ENCODE measurements around the gene CCNY. TPM values are rescaled to one million over a fixed set of nuclear protein-coding genes. Genes with fewer than 3 reads are reported as not detected.
A peak's percentile ranks its signal among the peaks of the same experiment; 100 is the strongest.

Gene CCNY
- total and polyA plus RNA-seq, 8 donors = 5.8 to 99.6 (median 37.7) TPM

DNA sequence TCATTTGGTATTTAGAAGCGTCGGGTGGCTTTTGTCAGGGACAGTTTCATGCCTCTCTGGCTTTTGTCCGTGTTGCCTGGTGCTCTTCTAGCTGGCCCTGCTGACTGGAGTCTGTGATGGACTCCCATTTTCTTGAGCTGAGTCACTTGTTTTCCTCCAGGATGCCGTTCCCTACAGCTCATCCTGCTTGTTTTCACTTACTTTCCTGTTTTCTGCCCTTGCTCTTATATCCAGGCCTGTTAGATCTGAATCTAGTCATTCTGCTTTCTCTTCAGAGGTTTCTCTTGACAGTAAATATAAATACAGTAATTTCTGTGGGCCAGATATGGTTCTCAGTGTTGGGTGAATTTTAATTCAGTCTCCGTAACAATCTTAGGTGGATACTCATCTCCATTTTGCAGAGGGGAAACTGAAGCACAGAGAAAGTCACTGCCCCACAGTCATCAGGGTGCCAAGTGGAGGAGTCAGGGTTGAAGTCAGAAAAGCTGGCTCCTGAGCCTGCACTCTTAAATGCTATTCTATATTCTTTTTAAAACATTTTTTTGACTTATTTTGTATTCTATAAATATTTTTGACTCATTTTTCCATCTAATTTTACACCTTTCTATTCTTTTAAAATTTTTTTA is 85.4 kb downstream of the CCNY start:
- H3K4me3 ChIP-seq = no peak overlapping the region
- peaks cover 42 to 93% (median 70%) of the 10 kb centered on the region in 4 donors for H3K4me1 ChIP-seq
- peak overlapping the region; percentile 28 to 83 (median 77) for H3K27ac ChIP-seq
- no peaks in the 10 kb centered on the region for H3K9me3 ChIP-seq
- H3K36me3 ChIP-seq = no peaks in the 10 kb centered on the region
- DNase-seq = peak in 1 of 2 donors; percentile 31
- intact Hi-C loops (cut with DNase I; ENCODE audit: low total_unique reads) = no loop called here
- no peaks in the 10 kb centered on the region for H3K27me3 ChIP-seq
- TF ChIP-seq POLR2AphosphoS5 (IDR thresholded peaks at IDR 0.05) (peak in 2 of 3 donors; percentile 31 to 66), POLR2A (IDR thresholded peaks at IDR 0.05) (no peak)
- 60 to 76% (median 71%) methylated on average over 5 of the region's 5 CpGs for WGBS, 5 donors

DNA sequence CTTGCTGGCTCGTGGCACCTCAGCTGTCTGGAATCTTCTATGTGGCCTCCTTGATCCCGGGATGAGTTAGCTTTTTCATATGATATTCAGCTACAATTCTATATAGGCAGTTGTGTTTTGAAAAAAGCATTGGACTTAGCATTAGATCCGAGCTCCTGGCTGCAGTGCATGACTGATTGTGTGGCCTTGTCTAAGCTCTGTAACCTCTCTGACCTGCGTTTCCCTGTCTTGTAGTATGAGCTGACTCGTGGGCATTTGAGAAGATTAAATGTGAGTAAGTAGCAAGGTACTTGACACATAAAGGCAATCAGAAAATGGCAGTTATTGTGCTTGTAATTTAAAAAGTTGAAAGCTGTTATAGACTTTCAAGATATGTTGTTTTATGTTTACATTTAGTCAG is 85.9 kb downstream of the CCNY start:
- peak overlapping the region; percentile 55 to 83 (median 77) for H3K27ac ChIP-seq
- no peaks in the 10 kb centered on the region for H3K27me3 ChIP-seq
- no peaks in the 10 kb centered on the region for H3K9me3 ChIP-seq
- peaks cover 47 to 93% (median 71%) of the 10 kb centered on the region in 4 donors for H3K4me1 ChIP-seq
- DNase-seq = peak in 1 of 2 donors; percentile 42
- H3K36me3 ChIP-seq = no peaks in the 10 kb centered on the region
- intact Hi-C loops (cut with DNase I; ENCODE audit: low total_unique reads) = no loop called here
- 48 to 68% (median 49%) methylated on average over 5 of the region's 5 CpGs for whole genome bisulfite sequencing, 5 donors
- H3K4me3 ChIP-seq = no peak overlapping the region
- TF ChIP-seq, protein P1, sequence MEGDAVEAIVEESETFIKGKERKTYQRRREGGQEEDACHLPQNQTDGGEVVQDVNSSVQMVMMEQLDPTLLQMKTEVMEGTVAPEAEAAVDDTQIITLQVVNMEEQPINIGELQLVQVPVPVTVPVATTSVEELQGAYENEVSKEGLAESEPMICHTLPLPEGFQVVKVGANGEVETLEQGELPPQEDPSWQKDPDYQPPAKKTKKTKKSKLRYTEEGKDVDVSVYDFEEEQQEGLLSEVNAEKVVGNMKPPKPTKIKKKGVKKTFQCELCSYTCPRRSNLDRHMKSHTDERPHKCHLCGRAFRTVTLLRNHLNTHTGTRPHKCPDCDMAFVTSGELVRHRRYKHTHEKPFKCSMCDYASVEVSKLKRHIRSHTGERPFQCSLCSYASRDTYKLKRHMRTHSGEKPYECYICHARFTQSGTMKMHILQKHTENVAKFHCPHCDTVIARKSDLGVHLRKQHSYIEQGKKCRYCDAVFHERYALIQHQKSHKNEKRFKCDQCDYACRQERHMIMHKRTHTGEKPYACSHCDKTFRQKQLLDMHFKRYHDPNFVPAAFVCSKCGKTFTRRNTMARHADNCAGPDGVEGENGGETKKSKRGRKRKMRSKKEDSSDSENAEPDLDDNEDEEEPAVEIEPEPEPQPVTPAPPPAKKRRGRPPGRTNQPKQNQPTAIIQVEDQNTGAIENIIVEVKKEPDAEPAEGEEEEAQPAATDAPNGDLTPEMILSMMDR (IDR thresholded peaks at IDR 0.05) = no peak
- no peak for TF ChIP-seq EP300 (IDR thresholded peaks at IDR 0.05)
- no peak for TF ChIP-seq POLR2AphosphoS5 (IDR thresholded peaks at IDR 0.05)
- no peak for TF ChIP-seq POLR2A (IDR thresholded peaks at IDR 0.05)

DNA sequence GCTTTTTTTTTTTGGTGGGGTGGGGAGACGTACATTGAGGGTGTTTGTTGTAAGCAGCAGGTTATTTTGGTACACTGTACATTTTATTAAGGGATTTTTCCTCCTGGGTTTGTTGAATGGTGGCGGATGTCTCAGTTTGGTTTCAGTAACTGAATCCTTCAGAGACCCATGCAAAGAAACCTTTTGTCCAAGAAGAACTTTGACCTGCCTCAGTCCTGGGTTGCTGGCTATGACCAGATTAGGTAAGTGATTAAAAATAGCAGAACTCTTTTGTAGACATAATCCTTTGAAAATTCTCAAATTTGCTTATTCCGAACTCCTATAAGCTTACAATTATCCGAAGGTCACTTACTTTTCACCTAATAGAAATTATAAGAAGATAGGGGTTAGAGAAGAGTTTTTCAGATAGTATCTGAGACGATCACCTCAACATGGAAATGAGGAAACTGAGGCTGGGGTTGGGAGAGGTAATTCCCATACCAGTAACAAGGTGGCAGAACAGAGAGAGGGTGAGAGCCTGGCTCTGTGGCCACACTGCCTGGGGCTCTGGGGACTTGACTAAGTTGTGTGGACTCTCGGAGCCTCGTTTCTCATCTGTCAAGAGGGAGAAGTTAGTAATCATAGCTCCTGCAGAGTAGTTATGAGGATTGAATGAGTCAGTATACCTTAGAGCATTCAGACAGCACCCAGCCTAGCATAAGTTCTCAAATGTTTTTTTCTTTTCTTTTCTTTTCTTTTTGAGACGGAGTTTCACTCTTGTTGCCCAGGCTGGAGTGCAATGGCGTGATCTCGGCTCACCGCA is 87.4 kb downstream of the CCNY start:
- H3K4me1 ChIP-seq = peaks cover 47 to 94% (median 69%) of the 10 kb centered on the region in 4 donors
- intact Hi-C loops (cut with DNase I; ENCODE audit: low total_unique reads) = no loop called here
- H3K27ac ChIP-seq = peak overlapping the region in 2 of 5 donors; percentile 49 to 77
- H3K4me3 ChIP-seq = no peak overlapping the region
- WGBS, 5 donors = 93 to 99% (median 96%) methylated on average over 11 of the region's 11 CpGs
- no peaks in the 10 kb centered on the region for H3K27me3 ChIP-seq
- no peak for DNase-seq
- H3K9me3 ChIP-seq = no peaks in the 10 kb centered on the region
- H3K36me3 ChIP-seq = no peaks in the 10 kb centered on the region
- TF ChIP-seq EP300 (IDR thresholded peaks at IDR 0.05) (no peak), POLR2AphosphoS5 (IDR thresholded peaks at IDR 0.05) (no peak), POLR2A (IDR thresholded peaks at IDR 0.05) (no peak)
- TF ChIP-seq, protein P1 (IDR thresholded peaks at IDR 0.05) = no peak

DNA sequence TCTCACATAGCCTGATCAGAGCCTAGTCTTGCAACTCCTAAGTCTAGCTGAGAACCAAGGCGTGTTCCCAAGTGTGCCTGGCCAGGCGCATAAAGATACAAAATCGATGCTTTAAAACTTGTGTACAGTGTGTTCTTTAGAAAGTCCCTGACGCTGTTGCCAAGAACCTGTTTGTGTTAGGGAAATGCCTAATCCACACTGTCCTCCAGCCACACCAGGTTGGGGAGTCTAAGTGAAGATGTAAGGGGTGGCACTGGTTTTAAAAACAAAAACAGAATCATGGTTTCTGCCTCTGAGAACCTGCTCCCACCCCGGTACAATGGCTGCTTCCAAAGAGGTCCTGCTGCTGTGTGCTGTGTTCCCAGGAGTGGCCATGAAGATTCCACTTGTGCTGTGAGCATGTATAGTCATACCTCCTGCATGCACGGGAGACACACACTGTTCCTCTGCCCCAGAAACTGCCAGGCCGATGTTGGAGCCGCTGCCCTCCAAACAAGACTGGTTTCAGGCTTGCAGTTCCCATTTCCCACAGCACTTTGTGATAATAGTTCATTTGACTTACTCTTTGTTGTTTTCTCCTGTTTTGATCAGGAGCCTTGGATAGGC is 88.5 kb downstream of the CCNY start:
- Histone ChIP-seq H3K27me3 (no peaks in the 10 kb centered on the region), H3K27ac (peak overlapping the region in 3 of 5 donors; percentile 39 to 58 (median 49)), H3K4me3 (no peak overlapping the region), H3K36me3 (no peaks in the 10 kb centered on the region), H3K9me3 (no peaks in the 10 kb centered on the region), H3K4me1 (peaks cover 47 to 87% (median 68%) of the 10 kb centered on the region in 4 donors)
- intact Hi-C loops (cut with DNase I; ENCODE audit: low total_unique reads) = no loop called here
- DNase-seq = no peak
- TF ChIP-seq, protein P1 (IDR thresholded peaks at IDR 0.05) = no peak
- TF ChIP-seq POLR2A (IDR thresholded peaks at IDR 0.05) (no peak), EP300 (IDR thresholded peaks at IDR 0.05) (no peak), POLR2AphosphoS5 (IDR thresholded peaks at IDR 0.05) (no peak)
- WGBS, 5 donors = 57 to 72% (median 61%) methylated on average over 7 to 8 of the region's 8 CpGs
